HG02759 (cell line): ENCODE results near the gene TUBGCP2.
A peak's percentile ranks its signal among the peaks of the same experiment; 100 is the strongest.
"Not testable (repeated sequence)": the region's sequence is repeated elsewhere in the genome, so short reads cannot be mapped to it uniquely, and the experiment has no call there.

ENCODE experiments used
- ATAC-seq: cut with Tn5 transposase; IDR thresholded peaks from one replicate; pipeline ENCODE4 v1.9.1; 2021; ENCODE audit warnings: mild to moderate bottlenecking, moderate library complexity; ENCODE audit not compliant: unreplicated experiment

Gene TUBGCP2

GRCh38 chr10:133270204-133270603 lies 38.5 kb downstream of the TUBGCP2 start:
- ATAC-seq, result no peak

DNA sequence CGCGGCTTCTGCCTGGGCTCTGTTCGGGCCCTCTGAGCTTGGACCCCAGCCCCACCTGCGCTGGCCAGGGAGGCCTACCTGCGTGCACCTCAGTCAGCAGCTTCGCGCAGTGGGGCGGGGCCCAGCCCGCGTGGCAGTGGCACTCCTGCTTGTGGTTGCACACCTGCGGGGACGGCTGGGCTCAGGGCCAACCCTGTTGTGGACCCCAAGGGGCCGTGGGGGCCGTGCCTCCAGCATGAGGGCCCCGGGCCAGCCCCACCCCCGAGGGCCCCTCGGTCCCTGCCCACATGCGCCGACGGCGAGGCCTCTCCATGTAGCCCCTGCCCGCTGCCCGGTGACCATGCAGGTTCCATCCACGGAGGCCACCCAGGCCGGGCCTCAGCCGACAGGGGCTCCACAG lies 39.3 kb downstream of the TUBGCP2 start:
- ATAC-seq, result no peak

GRCh38 chr10:133268532-133268931 lies 40.1 kb downstream of the TUBGCP2 start:
- ATAC-seq, result no peak

DNA sequence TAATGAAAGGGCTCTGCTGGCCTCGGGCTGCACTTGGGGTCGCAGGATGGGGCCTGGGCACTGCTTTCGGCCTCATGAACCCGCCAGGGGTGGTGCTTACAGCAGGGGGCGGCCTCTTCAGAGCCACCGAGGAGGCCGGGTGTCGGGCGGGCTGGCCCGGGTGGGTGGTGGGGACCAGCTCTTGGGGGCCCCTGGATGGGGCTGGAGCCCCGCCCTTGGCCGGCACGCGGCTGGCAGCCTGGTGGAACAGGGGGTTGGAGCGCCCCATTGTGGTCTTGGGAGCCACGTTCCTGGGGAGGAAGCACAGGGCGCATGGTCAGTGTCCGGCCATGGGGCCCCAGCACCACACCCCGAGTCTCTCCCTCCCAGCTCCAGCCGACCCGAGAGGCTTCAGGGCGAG lies 40.8 kb downstream of the TUBGCP2 start:
- ATAC-seq, result no peak

- ATAC-seq, result no peak
These were observed 41.4 kb downstream of the TUBGCP2 start for GRCh38 chr10:133267293-133267692.

GRCh38 chr10:133266056-133266795 lies 42.4 kb downstream of the TUBGCP2 start:
- no peak for ATAC-seq

DNA sequence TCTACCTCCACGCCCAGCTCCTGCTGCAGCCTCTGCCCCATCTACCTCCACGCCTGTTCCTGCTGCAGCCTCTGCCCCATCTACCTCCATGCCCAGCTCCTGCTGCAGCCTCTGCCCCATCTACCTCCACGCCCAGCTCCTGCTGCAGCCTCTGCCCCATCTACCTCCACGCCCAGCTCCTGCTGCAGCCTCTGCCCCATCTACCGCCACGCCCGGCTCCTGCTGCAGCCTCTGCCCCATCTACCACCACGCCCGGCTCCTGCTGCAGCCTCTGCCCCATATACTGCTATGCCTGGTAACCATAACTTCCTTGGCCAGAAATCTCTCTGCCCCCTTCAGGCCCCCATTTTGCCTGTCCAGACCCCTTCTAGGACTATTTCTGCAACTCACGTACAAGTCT lies 43.6 kb downstream of the TUBGCP2 start:
- not testable (repeated sequence) for ATAC-seq

GRCh38 chr10:133264461-133264860 lies 44.2 kb downstream of the TUBGCP2 start:
- no peak for ATAC-seq

- ATAC-seq, result no peak
These were observed 45.0 kb downstream of the TUBGCP2 start for GRCh38 chr10:133263674-133264073.

DNA sequence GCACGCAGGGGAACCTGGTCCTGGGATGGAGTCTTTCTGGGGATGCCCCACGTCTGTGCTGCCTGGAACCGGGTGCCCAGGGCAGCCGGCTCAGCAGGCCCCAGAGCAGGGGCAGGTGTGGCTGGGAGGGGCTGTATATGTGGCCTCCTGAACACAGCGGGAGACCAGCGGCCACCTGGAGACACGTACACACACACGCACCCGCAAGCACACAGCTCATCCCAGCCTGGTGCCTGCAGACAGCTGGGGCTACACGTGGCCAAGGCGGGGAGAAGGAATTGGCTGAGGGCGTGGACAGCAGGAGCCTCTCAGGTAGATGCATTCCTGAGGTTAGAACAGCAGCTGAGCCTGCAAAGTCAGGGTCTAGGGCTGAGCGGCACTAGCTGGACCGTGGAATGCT lies 46.0 kb downstream of the TUBGCP2 start:
- no peak for ATAC-seq

GRCh38 chr10:133261726-133262325 lies 46.8 kb downstream of the TUBGCP2 start:
- peak; percentile 69 for ATAC-seq

GRCh38 chr10:133260895-133261725 lies 47.6 kb downstream of the TUBGCP2 start:
- ATAC-seq, result peak; percentile 57

GRCh38 chr10:133259602-133259989 lies 49.1 kb downstream of the TUBGCP2 start:
- no peak for ATAC-seq

DNA sequence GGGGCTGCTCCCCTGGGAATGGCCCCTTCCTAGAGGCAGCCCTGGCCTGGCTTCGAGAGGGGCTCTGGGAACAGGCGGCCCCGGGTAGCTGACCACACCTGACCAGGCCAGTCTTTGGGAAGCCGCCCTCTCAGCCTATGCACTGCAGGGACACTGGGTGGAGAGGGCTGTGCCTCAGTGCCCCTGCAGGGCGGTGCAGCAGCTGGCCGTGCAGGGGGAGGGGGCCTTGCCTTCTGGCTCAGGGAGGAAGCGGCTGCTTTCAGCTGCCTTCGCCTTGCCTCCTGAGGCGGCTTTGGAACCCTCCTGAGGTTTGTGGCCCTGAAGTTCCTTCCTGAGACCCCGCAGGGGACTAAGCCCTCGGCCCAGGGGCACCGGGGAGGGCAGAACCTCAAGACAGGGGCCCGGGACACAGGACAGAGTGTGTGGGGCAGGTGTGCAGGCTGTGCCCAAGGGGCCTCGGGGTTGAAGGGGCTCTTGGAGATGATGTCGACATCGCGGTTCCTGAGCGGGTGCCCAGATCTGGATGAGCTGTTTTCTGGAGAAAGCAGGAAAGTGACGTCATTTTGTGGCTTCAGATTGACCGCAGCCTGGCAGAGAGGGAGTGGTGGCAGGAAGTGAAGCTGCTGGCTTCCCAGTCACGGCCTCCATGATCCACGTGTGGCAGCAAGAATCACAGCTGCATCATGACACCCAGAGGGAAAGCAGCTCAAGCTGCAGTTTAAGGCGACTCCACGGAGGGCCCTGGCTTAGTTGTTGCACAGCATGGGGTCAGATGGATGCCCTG lies 49.7 kb downstream of the TUBGCP2 start:
- no peak for ATAC-seq

DNA sequence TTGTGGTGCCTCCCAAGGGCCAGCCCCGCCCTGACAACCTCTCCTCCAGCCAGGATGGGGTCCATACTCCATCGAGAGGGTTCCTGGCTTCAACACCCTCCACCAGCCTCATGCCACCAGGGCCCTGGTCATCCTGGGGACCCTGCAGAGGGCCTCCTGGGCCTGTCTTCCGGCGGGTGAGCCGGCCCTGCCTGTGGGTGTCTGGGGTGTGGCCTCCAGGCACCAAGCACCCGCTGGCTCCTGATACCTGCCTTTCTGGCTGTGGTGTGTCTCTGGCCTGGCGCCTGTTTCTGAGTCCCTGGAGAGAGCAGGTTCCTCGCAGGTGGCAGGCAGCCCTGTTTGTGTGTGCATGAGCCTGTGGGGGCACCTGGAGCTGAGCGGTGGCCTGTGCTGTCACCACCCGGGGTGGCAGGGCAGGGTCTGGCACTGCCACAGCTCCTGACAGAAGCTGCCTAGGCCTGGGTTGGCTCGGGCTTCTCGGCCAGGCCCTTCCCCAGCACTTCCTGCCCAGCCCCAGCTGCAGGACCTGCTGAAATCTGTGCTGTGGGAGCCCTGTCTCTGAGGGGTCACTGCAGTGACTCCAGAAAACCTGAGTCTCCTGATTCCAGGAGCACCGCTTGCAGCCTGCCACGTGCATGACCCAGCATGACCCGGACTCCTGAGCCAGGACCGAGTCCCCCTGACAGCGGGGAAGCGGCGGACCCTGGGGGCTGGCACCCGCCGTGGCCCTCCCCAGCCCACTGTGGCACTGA lies 50.4 kb downstream of the TUBGCP2 start:
- no peak for ATAC-seq

DNA sequence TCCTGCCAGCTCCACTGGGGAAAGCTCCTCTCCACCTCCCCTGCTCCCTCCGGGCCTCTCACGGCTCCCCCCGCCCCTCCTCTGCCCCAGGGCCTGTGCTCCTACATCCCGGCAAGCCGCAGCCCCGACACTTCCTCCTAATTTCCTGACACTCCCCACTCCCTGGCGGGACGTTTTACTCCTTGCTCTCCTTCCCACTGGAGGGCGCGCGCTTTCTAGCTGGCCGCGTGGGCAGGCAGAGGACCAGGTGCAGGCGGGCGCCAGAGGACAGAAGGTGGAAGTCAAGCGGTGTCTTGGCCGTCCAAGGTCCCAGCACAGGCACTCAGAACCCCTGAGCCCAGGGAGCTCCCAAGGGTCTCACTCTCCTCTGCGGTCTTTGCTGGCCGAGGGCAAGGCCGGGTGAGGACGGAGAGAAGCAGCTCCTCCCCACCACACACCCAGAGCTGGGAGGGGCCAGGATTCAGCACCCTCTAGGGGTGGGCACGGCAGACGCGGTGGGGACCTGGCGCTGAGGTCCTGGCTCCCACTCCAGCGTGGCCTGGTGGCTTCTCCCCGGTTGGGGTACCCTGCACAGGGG lies 51.1 kb downstream of the TUBGCP2 start:
- ATAC-seq, result no peak

DNA sequence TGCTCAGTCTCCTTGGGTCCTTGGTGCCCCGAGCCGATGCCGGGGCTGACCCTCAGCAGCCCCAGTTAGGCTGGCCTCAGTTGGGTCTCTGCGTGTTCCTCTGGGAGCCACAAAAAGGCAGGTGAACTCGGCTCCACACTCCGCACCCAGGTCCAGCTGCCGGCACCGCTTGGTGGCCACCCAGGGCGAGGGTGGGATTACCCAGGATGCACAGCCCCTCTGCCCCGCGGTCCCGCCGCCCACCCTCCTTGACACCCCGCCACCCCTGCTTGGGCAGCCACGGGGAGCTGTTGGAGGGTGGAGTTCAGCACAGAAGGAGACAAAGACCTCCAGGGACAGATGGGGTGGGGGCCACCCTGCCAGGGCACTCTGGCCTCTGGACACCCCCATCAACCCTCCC lies 53.3 kb downstream of the TUBGCP2 start:
- ATAC-seq, result no peak

- ATAC-seq, result no peak
These were observed 54.1 kb downstream of the TUBGCP2 start for GRCh38 chr10:133254421-133255120.

- ATAC-seq, result no peak
These were observed 55.2 kb downstream of the TUBGCP2 start for GRCh38 chr10:133253361-133253955.
